MCF 10A (cell line): ENCODE results near the gene TPBGL. TPM values are rescaled to one million over a fixed set of nuclear protein-coding genes. Genes with fewer than 3 reads are reported as not detected.

Experiments used
- BruUV-seq: library from RNA; stranded (reverse); fragments of 400-500 nt; replicated peaks from 2 replicates; lab custom pipeline; 2021; lab: Mats Ljungman, UMichigan
- CTCF ChIA-PET: fragments of 300-600 bp; sonication (Branson Sonifier 250); formaldehyde crosslinking; extraction: SDS; loops from one replicate; lab custom pipeline; 2021; ENCODE audit warnings: antibody characterized with exemption, inconsistent platforms; lab: Yijun Ruan, JAX
- POLR2A ChIA-PET: fragments of 300-600, 350-650 bp; sonication (Branson Sonifier 250); formaldehyde crosslinking; extraction: SDS; loops from one replicate; lab custom pipeline; 2020; ENCODE audit warnings: antibody characterized with exemption, inconsistent platforms; lab: Yijun Ruan, JAX
- DNase-seq: peaks from one replicate; pipeline ENCODE4 v3.0.0-alpha.2; 2018; ENCODE audit not compliant: unreplicated experiment
- H3K27ac Mint-ChIP-seq: one replicate; pipeline ENCODE4 v1.8.0; 2022; ENCODE audit warnings: mild to moderate bottlenecking, low read depth, mixed read lengths; ENCODE audit not compliant: unreplicated experiment
- H3K27me3 Mint-ChIP-seq: one replicate; pipeline ENCODE4 v1.8.0; 2022; ENCODE audit warnings: mixed read lengths; ENCODE audit not compliant: insufficient read depth, unreplicated experiment
- H3K36me3 Mint-ChIP-seq: one replicate; pipeline ENCODE4 v1.8.0; 2022; ENCODE audit warnings: mild to moderate bottlenecking, moderate library complexity, mixed read lengths; ENCODE audit not compliant: insufficient read depth, unreplicated experiment
- H3K4me1 Mint-ChIP-seq: one replicate; pipeline ENCODE4 v1.8.0; 2022; ENCODE audit warnings: mixed read lengths; ENCODE audit not compliant: insufficient read depth, unreplicated experiment
- H3K4me3 Mint-ChIP-seq: one replicate; pipeline ENCODE4 v1.8.0; 2022; ENCODE audit warnings: mild to moderate bottlenecking, moderate library complexity, mixed read lengths; ENCODE audit not compliant: unreplicated experiment
- H3K9me3 Mint-ChIP-seq: one replicate; pipeline ENCODE4 v1.8.0; 2022; ENCODE audit warnings: mixed read lengths; ENCODE audit not compliant: unreplicated experiment
- CTCF ChIP-seq: fragments of 200-600 bp; IDR thresholded peaks from one replicate; pipeline ENCODE4 v1.8.0; 2022; ENCODE audit warnings: antibody characterized with exemption, mild to moderate bottlenecking; ENCODE audit not compliant: unreplicated experiment
- intact Hi-C: fragments of 100-400 bp; cut with micrococcal nuclease; formaldehyde crosslinking; loops from 2 replicates; pipeline ENCODE4 v1.14.1; 2022
- total RNA-seq: library from RNA; stranded (reverse); gene quantifications from 2 replicates; pipeline ENCODE4 v1.2.3, GENCODE V29; 2022

TPBGL gene
- total RNA-seq, 1 experiment from 2014 or later = not detected

GRCh38 chr11:75265851-75266531, 25.4 kb downstream of the TPBGL start:
- no peaks in the 10 kb centered on the region for H3K36me3 Mint-ChIP-seq
- ChIA-PET POLR2A (no interaction called here), CTCF (interaction anchor here (0.7 to 1.7 kb wide), 3 partner anchors 14 to 119 kb away, joined by 4 to 5 read pairs (median 4); no protein-coding TSS in a partner anchor)
- no peak overlapping the region for H3K4me3 Mint-ChIP-seq
- no peaks in the 10 kb centered on the region for H3K4me1 Mint-ChIP-seq
- TF ChIP-seq CTCF = no peak
- intact Hi-C loops = no loop called here
- no peaks in the 10 kb centered on the region for H3K27me3 Mint-ChIP-seq
- no peaks in the 10 kb centered on the region for H3K9me3 Mint-ChIP-seq
- BruUV-seq = no TSS peak
- no peak for DNase-seq
- no peak overlapping the region for H3K27ac Mint-ChIP-seq

- H3K4me3 Mint-ChIP-seq = no peak overlapping the region
- no TSS peak for BruUV-seq
- POLR2A ChIA-PET = no interaction called here
Observed at GRCh38 chr11:75267171-75267970, 26.8 kb downstream of the TPBGL start.

GRCh38 chr11:75268626-75269366, 28.2 kb downstream of the TPBGL start:
- Mint-ChIP-seq H3K27ac (no peak overlapping the region), H3K27me3 (no peaks in the 10 kb centered on the region), H3K4me3 (no peak overlapping the region), H3K9me3 (no peaks in the 10 kb centered on the region), H3K4me1 (no peaks in the 10 kb centered on the region), H3K36me3 (no peaks in the 10 kb centered on the region)
- POLR2A ChIA-PET = no interaction called here
- intact Hi-C loops = no loop called here
- BruUV-seq = no TSS peak
- no peak for DNase-seq
- CTCF ChIA-PET = interaction anchor here (0.8 to 21.4 kb wide), 6 partner anchors 13 to 153 kb away, joined by 3 to 453 read pairs (median 12); no protein-coding TSS in a partner anchor
- no peak for TF ChIP-seq CTCF

More at GRCh38 chr11:75267171-75267970, 26.8 kb downstream of the TPBGL start:
- no peak overlapping the region for H3K27ac Mint-ChIP-seq
- H3K36me3 Mint-ChIP-seq = no peaks in the 10 kb centered on the region
- TF ChIP-seq CTCF = no peak
- intact Hi-C loops = no loop called here
- DNase-seq = no peak
- CTCF ChIA-PET = interaction anchor here (0.6 to 0.7 kb wide), 2 partner anchors 80 to 112 kb away, joined by 3 read pairs; no protein-coding TSS in a partner anchor
- H3K4me1 Mint-ChIP-seq = no peaks in the 10 kb centered on the region
- no peaks in the 10 kb centered on the region for H3K9me3 Mint-ChIP-seq
- H3K27me3 Mint-ChIP-seq = no peaks in the 10 kb centered on the region

- intact Hi-C loops = no loop called here
- Mint-ChIP-seq H3K4me1 (no peaks in the 10 kb centered on the region), H3K9me3 (no peaks in the 10 kb centered on the region), H3K27ac (no peak overlapping the region), H3K27me3 (no peaks in the 10 kb centered on the region), H3K36me3 (no peaks in the 10 kb centered on the region), H3K4me3 (no peak overlapping the region)
- TF ChIP-seq CTCF = no peak
- POLR2A ChIA-PET = no interaction called here
- BruUV-seq = no TSS peak
- CTCF ChIA-PET = interaction anchor here (0.8 to 21.4 kb wide), 8 partner anchors 12 to 153 kb away, joined by 3 to 453 read pairs (median 6); no protein-coding TSS in a partner anchor
- no peak for DNase-seq
Observed at GRCh38 chr11:75269367-75269660, 28.7 kb downstream of the TPBGL start.
